GM15510 (cell line): ENCODE measurements around the gene DCXR.

Source experiments
- POLR2A ChIP-seq: IDR thresholded peaks from 3 replicates; pipeline ENCODE4 v1.6.1; 2011; ENCODE audit warnings: borderline replicate concordance; ENCODE audit not compliant: insufficient read length; ENCODE audit errors: extremely low read depth

The DCXR gene

GRCh38 chr17:81987161-81987770 lies 50.2 kb downstream of the DCXR start:
- no peak for TF ChIP-seq POLR2A

- TF ChIP-seq POLR2A, result no peak
These were observed 50.9 kb downstream of the DCXR start for GRCh38 chr17:81986606-81987005.
